H9 (cell line): ENCODE data around the gene ZNF75A. TPM values are rescaled to one million over a fixed set of nuclear protein-coding genes. Genes with fewer than 3 reads are reported as not detected.

Experiments
- DNase-seq: peaks from one replicate; pipeline ENCODE4 v3.0.0-alpha.2; 2017
- H2AFZ ChIP-seq: one replicate; pipeline ENCODE4 v1.6.1; 2013; ENCODE audit warnings: mild to moderate bottlenecking, low read length, control low read depth, moderate library complexity
- H2AK5ac ChIP-seq: 2 replicates; pipeline ENCODE4 v1.6.1; 2013; ENCODE audit warnings: low read length, control low read depth, mixed read lengths; ENCODE audit not compliant: insufficient read length
- H2BK120ac ChIP-seq: one replicate; pipeline ENCODE4 v1.6.1; 2013; ENCODE audit warnings: low read depth, mild to moderate bottlenecking, low read length, control low read depth, inconsistent platforms; ENCODE audit not compliant: poor library complexity, severe bottlenecking
- H2BK12ac ChIP-seq: 2 replicates; pipeline ENCODE4 v1.6.1; 2013; ENCODE audit warnings: low read length, control low read depth, mixed read lengths, low read depth; ENCODE audit not compliant: insufficient read length
- H2BK15ac ChIP-seq: 2 replicates; pipeline ENCODE4 v1.6.1; 2013; ENCODE audit warnings: low read depth, low read length, control low read depth
- H2BK20ac ChIP-seq: one replicate; pipeline ENCODE4 v1.6.1; 2013; ENCODE audit warnings: low read depth, mild to moderate bottlenecking, low read length, control low read depth, inconsistent platforms; ENCODE audit not compliant: poor library complexity, severe bottlenecking
- H2BK5ac ChIP-seq: 2 replicates; pipeline ENCODE4 v1.6.1; 2013; ENCODE audit warnings: low read length, control low read depth, mixed read lengths; ENCODE audit not compliant: insufficient read length
- H3K14ac ChIP-seq: 2 replicates; pipeline ENCODE4 v1.6.1; 2013; ENCODE audit warnings: low read length, control low read depth; ENCODE audit not compliant: insufficient read depth
- H3K18ac ChIP-seq: 2 replicates; pipeline ENCODE4 v1.6.1; 2013; ENCODE audit warnings: low read depth, mild to moderate bottlenecking, mixed read lengths, low read length, control low read depth; ENCODE audit not compliant: insufficient read length
- H3K23ac ChIP-seq: 2 replicates; pipeline ENCODE4 v1.6.1; 2013; ENCODE audit warnings: low read length, control low read depth, mixed read lengths, low read depth; ENCODE audit not compliant: insufficient read length
- H3K23me2 ChIP-seq: 2 replicates; pipeline ENCODE4 v1.6.1; 2013; ENCODE audit warnings: low read depth, mild to moderate bottlenecking, mixed read lengths, low read length, control low read depth; ENCODE audit not compliant: insufficient read length, poor library complexity, severe bottlenecking
- H3K27ac ChIP-seq: 2 replicates; pipeline ENCODE4 v1.5.1; 2013; ENCODE audit warnings: low read length, control low read depth, mixed read lengths, low read depth; ENCODE audit not compliant: insufficient read length
- H3K27me3 ChIP-seq: 2 replicates; pipeline ENCODE4 v1.6.1; 2013; ENCODE audit warnings: low read length, control low read depth, inconsistent platforms; ENCODE audit not compliant: insufficient read depth
- H3K4ac ChIP-seq: 2 replicates; pipeline ENCODE4 v1.6.1; 2013; ENCODE audit warnings: low read depth, mild to moderate bottlenecking, control low read depth, inconsistent platforms, low read length, moderate library complexity
- H3K4me1 ChIP-seq: 2 replicates; pipeline ENCODE4 v1.6.1; 2013; ENCODE audit warnings: low read length, control low read depth, inconsistent platforms; ENCODE audit not compliant: insufficient read depth
- H3K4me2 ChIP-seq: 2 replicates; pipeline ENCODE4 v1.6.1; 2013; ENCODE audit warnings: low read length, control low read depth, mixed read lengths; ENCODE audit not compliant: insufficient read length, insufficient read depth
- H3K56ac ChIP-seq: 2 replicates; pipeline ENCODE4 v1.6.1; 2013; ENCODE audit warnings: low read depth, mild to moderate bottlenecking, mixed read lengths, low read length, control low read depth; ENCODE audit not compliant: insufficient read length
- H3K79me1 ChIP-seq: 2 replicates; pipeline ENCODE4 v1.6.1; 2013; ENCODE audit warnings: low read depth, mild to moderate bottlenecking, moderate library complexity, low read length, control low read depth, inconsistent platforms; ENCODE audit not compliant: insufficient read depth, poor library complexity, severe bottlenecking
- H3K79me2 ChIP-seq: 2 replicates; pipeline ENCODE4 v1.6.1; 2013; ENCODE audit warnings: low read length, control low read depth, inconsistent platforms; ENCODE audit not compliant: insufficient read depth
- H3K9ac ChIP-seq: 2 replicates; pipeline ENCODE4 v1.6.1; 2013; ENCODE audit warnings: low read length, control low read depth, mixed read lengths; ENCODE audit not compliant: insufficient read length; ENCODE audit errors: extremely low read depth
- H3K9me3 ChIP-seq: one replicate; pipeline ENCODE4 v1.6.1; 2013; ENCODE audit warnings: low read depth, low read length, inconsistent platforms; ENCODE audit not compliant: control insufficient read depth
- H3T11ph ChIP-seq: one replicate; pipeline ENCODE4 v1.6.1; 2013; ENCODE audit warnings: mild to moderate bottlenecking, low read length, control low read depth, inconsistent platforms
- H4K20me1 ChIP-seq: one replicate; pipeline ENCODE4 v1.6.1; 2013; ENCODE audit not compliant: control insufficient read depth, insufficient read length, insufficient read depth
- H4K5ac ChIP-seq: 2 replicates; pipeline ENCODE4 v1.6.1; 2013; ENCODE audit warnings: low read depth, mild to moderate bottlenecking, mixed read lengths, low read length, control low read depth; ENCODE audit not compliant: insufficient read length
- H4K8ac ChIP-seq: replicated peaks from 2 replicates; pipeline ENCODE4 v1.6.1; 2013; ENCODE audit warnings: low read length, control low read depth, mixed read lengths, low read depth; ENCODE audit not compliant: insufficient read length
- H4K91ac ChIP-seq: 2 replicates; pipeline ENCODE4 v1.6.1; 2013; ENCODE audit warnings: low read depth, mild to moderate bottlenecking, moderate library complexity, mixed read lengths, low read length, control low read depth; ENCODE audit not compliant: insufficient read length
- H3K27ac Mint-ChIP-seq, 3 experiments: 2 replicates in 2 of 3; 3 replicates in 1 of 3; pipeline ENCODE4 v1.8.0; 2020 to 2021; ENCODE audit warnings: mixed read lengths in 3 of 3, mild to moderate bottlenecking in 1 of 3, moderate library complexity in 1 of 3
- H3K27me3 Mint-ChIP-seq: 2 replicates; pipeline ENCODE4 v1.8.0; 2021; ENCODE audit warnings: low read depth, mild to moderate bottlenecking, moderate library complexity, mixed read lengths
- H3K36me3 Mint-ChIP-seq, 3 experiments: 2 replicates in 2 of 3; 3 replicates in 1 of 3; pipeline ENCODE4 v1.8.0; 2020 to 2021; ENCODE audit warnings: low read depth in 3 of 3, mixed read lengths in 3 of 3; ENCODE audit not compliant: insufficient read depth in 1 of 3
- H3K4me1 Mint-ChIP-seq, 2 experiments: 2 replicates each; pipeline ENCODE4 v1.8.0; 2020; ENCODE audit warnings: mixed read lengths in 2 of 2
- H3K4me3 Mint-ChIP-seq, 2 experiments: 2 replicates in 1 of 2; 3 replicates in 1 of 2; pipeline ENCODE4 v1.8.0; 2020 to 2021; ENCODE audit warnings: mild to moderate bottlenecking in 2 of 2, mixed read lengths in 2 of 2, moderate library complexity in 1 of 2
- H3K9me3 Mint-ChIP-seq, 2 experiments: 2 replicates in 1 of 2; 3 replicates in 1 of 2; pipeline ENCODE4 v1.8.0; 2020; ENCODE audit warnings: mild to moderate bottlenecking in 2 of 2, mixed read lengths in 2 of 2, moderate library complexity in 1 of 2
- WGBS: extraction: QIAGEN DNeasy Blood & Tissue Kit; methylation state at CpG from one replicate; pipeline ENCODE4 v1.1.7; 2013; ENCODE audit warnings: missing lambda C conversion rate, low lambda C conversion rate, mixed read lengths; ENCODE audit not compliant: insufficient read length; ENCODE audit errors: extremely low coverage; 5-methylcytosine and 5-hydroxymethylcytosine counted together
- total RNA-seq: library from RNA; stranded (reverse); gene quantifications from 2 replicates; pipeline ENCODE4 v1.2.1, GENCODE V29; 2021
- TF ChIP-seq, protein P1 (sequence below): fragments of 200-600 bp; sonication (generic); conservative IDR thresholded peaks from 3 replicates; pipeline ENCODE4 v1.8.0; 2021; ENCODE audit warnings: antibody characterized with exemption, mild to moderate bottlenecking

Gene ZNF75A
- total RNA-seq, 1 experiment from 2014 or later, result 42.4 TPM

DNA sequence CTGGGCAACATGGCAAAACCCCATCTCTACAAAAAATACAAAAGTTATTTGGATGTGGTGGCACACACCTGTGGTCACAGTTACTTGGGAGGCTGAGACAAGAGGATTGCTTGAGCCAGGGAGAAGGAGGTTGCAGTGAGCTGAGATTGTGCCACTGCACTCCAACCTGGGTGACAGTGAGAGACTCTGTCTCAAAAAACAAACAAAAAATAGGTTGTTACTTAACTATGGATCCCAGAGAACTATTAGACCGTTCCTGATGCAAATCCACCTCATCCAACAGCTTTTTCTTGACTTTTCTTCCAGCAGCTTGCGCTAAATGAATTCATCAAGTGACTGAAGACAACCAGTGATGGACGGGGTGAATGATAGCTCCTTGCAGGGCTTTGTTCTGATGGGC lies 50.3 kb downstream of the ZNF75A start, which contains the start of gene OR2C1:
Gene OR2C1 (plus strand): TSS at position 301 of the 400 bp plus-strand sequence. CDS start 52 bp downstream, at position 353.
- H3K9me3 Mint-ChIP-seq, result peaks cover 69 to 75% of the 10 kb centered on the region in 2 experiments
- no CpG with 5 or more reads among the region's 3 CpGs for WGBS

More for the DNA sequence above, 50.3 kb downstream of the ZNF75A start, which contains the start of gene OR2C1:
- Histone ChIP-seq H3K9ac (no peak within 1 kb of the TSS), H2AK5ac (no peak within 1 kb of the TSS), H3K79me1 (no peaks in the 10 kb centered on the region), H2BK15ac (no peak within 1 kb of the TSS), H3K14ac (no peak within 1 kb of the TSS), H3K9me3 (peaks cover 6% of the 10 kb centered on the region), H2AFZ (no peak within 1 kb of the TSS), H4K91ac (no peak within 1 kb of the TSS), H3K4ac (no peak within 1 kb of the TSS), H2BK120ac (no peak within 1 kb of the TSS), H3K4me1 (no peaks in the 10 kb centered on the region), H3K79me2 (no peaks in the 10 kb centered on the region), H3K4me2 (no peak within 1 kb of the TSS), H3K23ac (no peak within 1 kb of the TSS), H4K20me1 (no peaks in the 10 kb centered on the region), H4K8ac (no peak within 1 kb of the TSS), H3K23me2 (no peaks in the 10 kb centered on the region), H4K5ac (no peak within 1 kb of the TSS), H2BK5ac (no peak within 1 kb of the TSS), H3K27ac (no peak within 1 kb of the TSS), H3T11ph (no peak within 1 kb of the TSS), H2BK12ac (no peak within 1 kb of the TSS), H3K56ac (no peak within 1 kb of the TSS), H3K18ac (no peak within 1 kb of the TSS), H2BK20ac (no peak within 1 kb of the TSS), H3K27me3 (no peaks in the 10 kb centered on the region)
- no peak for DNase-seq
- Mint-ChIP-seq H3K4me1 (no peaks in the 10 kb centered on the region), H3K27ac (no peak within 1 kb of the TSS), H3K27me3 (peaks cover 39% of the 10 kb centered on the region), H3K4me3 (no peak within 1 kb of the TSS), H3K36me3 (peaks cover 0 to 2% (median 0%) of the 10 kb centered on the region in 3 experiments; a peak in 1 of 7 replicates)
- TF ChIP-seq, protein P1, sequence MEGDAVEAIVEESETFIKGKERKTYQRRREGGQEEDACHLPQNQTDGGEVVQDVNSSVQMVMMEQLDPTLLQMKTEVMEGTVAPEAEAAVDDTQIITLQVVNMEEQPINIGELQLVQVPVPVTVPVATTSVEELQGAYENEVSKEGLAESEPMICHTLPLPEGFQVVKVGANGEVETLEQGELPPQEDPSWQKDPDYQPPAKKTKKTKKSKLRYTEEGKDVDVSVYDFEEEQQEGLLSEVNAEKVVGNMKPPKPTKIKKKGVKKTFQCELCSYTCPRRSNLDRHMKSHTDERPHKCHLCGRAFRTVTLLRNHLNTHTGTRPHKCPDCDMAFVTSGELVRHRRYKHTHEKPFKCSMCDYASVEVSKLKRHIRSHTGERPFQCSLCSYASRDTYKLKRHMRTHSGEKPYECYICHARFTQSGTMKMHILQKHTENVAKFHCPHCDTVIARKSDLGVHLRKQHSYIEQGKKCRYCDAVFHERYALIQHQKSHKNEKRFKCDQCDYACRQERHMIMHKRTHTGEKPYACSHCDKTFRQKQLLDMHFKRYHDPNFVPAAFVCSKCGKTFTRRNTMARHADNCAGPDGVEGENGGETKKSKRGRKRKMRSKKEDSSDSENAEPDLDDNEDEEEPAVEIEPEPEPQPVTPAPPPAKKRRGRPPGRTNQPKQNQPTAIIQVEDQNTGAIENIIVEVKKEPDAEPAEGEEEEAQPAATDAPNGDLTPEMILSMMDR, result no peak
